Fibroblast of lung (primary cell): ENCODE measurements around the gene TENM4. TPM values are rescaled to one million over a fixed set of nuclear protein-coding genes. Genes with fewer than 3 reads are reported as not detected.

Experiments used
- DNase-seq, 2 donors: peaks; one replicate each; pipeline versions ENCODE4 v3.0.0 to v3.0.0-alpha.2; 2010; ENCODE audit warnings: low read depth in 2 of 2
- H2AFZ ChIP-seq: 2 replicates; pipeline ENCODE4 v1.5.1; 2012; ENCODE audit warnings: low read length, control low read depth, inconsistent platforms
- H3K27ac ChIP-seq: 2 replicates; pipeline ENCODE4 v1.5.1; 2011; ENCODE audit warnings: low read length, control low read depth; ENCODE audit not compliant: insufficient read depth
- H3K27me3 ChIP-seq: 2 replicates; pipeline ENCODE4 v1.5.1; 2011; ENCODE audit warnings: mild to moderate bottlenecking, low read length; ENCODE audit not compliant: control insufficient read depth, insufficient read depth
- H3K36me3 ChIP-seq: 2 replicates; pipeline ENCODE4 v1.5.1; 2011; ENCODE audit warnings: low read length; ENCODE audit not compliant: control insufficient read depth, insufficient read depth
- H3K4me1 ChIP-seq: 2 replicates; pipeline ENCODE4 v1.5.1; 2011; ENCODE audit warnings: low read length; ENCODE audit not compliant: control insufficient read depth, insufficient read depth; ENCODE audit errors: extremely low read depth
- H3K4me2 ChIP-seq: 2 replicates; pipeline ENCODE4 v1.5.1; 2011; ENCODE audit warnings: low read length, control low read depth; ENCODE audit not compliant: insufficient read depth; ENCODE audit errors: extremely low read depth
- H3K4me3 ChIP-seq, 4 experiments: fragments of 200-600 bp in 1 of 4; sonication (generic) in 1 of 4; replicated peaks in 1 of 4; 2 replicates each; pipeline ENCODE4 v1.5.1; 2011 to 2016; ENCODE audit warnings: low read length in 4 of 4, low read depth in 3 of 4, mild to moderate bottlenecking in 3 of 4, control low read depth in 2 of 4, inconsistent platforms in 1 of 4, mixed read lengths in 1 of 4; ENCODE audit not compliant: insufficient read depth in 1 of 4; ENCODE audit errors: control extremely low read depth in 1 of 4
- H3K79me2 ChIP-seq: 2 replicates; pipeline ENCODE4 v1.5.1; 2012; ENCODE audit warnings: mild to moderate bottlenecking, low read length, inconsistent platforms; ENCODE audit not compliant: control insufficient read depth, insufficient read depth
- H3K9ac ChIP-seq: 2 replicates; pipeline ENCODE4 v1.5.1; 2011; ENCODE audit warnings: mild to moderate bottlenecking, low read length, control low read depth; ENCODE audit not compliant: insufficient read depth
- H3K9me3 ChIP-seq: 2 replicates; pipeline ENCODE4 v1.5.1; 2012; ENCODE audit warnings: low read depth, low read length; ENCODE audit not compliant: control insufficient read depth, insufficient read depth
- H4K20me1 ChIP-seq: 2 replicates; pipeline ENCODE4 v1.5.1; 2011; ENCODE audit warnings: low read length; ENCODE audit not compliant: control insufficient read depth, insufficient read depth; ENCODE audit errors: extremely low read depth
- EZH2 ChIP-seq: IDR thresholded peaks from 2 replicates; pipeline ENCODE4 v1.5.1; 2012; ENCODE audit warnings: low read length, control low read depth, mild to moderate bottlenecking; ENCODE audit errors: missing control alignments
- polyA plus RNA-seq, 2 donors: library from polyadenylated mRNA; depleted of rRNA in 1 of 2; stranded (reverse) in 1 of 2; unstranded in 1 of 2; fragments of >200 nt; gene quantifications; 2 replicates each; pipeline ENCODE4 v1.2.1, GENCODE V29; 2011 to 2012; ENCODE audit warnings: missing spikeins in 1 of 2
- total RNA-seq: library from RNA; depleted of rRNA; stranded (reverse); fragments of >200 nt; gene quantifications from 2 replicates; pipeline ENCODE4 v1.2.1, GENCODE V29; 2014
- TF ChIP-seq, protein P1 (sequence below), 2 donors: IDR thresholded peaks in 1 of 2; conservative IDR thresholded peaks in 1 of 2; 1 replicate in 1 of 2; 2 replicates in 1 of 2; pipeline ENCODE4 v1.5.1; 2011 to 2012; ENCODE audit warnings: low read length in 2 of 2, control low read depth in 1 of 2, inconsistent platforms in 1 of 2, low read depth in 1 of 2, mild to moderate bottlenecking in 1 of 2

TENM4 gene
- total and polyA plus RNA-seq, 2 donors (not counting 1 experiment from before 2014, with no cell fraction given) = 4.6 to 48.4 TPM

DNA sequence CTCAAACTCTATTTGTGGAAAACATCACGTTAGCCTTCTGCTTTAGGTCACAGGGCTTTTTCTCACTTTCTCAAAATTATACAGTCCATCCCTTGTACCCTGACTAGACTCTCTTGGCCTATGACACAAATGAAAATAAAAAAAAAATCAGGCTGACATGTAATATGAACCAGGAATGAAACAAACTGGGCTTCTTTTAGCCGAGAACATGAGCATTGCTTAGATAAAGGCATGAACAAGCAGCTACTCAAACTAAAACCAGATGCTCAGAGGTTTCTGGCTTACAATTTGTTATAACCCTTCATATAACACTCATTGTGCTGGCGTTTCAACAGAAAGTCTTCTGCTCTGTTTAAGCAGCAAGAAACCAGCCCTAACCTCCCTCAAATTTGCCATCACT is 600.6 kb downstream of the TENM4 start:
- TF ChIP-seq, protein P1, sequence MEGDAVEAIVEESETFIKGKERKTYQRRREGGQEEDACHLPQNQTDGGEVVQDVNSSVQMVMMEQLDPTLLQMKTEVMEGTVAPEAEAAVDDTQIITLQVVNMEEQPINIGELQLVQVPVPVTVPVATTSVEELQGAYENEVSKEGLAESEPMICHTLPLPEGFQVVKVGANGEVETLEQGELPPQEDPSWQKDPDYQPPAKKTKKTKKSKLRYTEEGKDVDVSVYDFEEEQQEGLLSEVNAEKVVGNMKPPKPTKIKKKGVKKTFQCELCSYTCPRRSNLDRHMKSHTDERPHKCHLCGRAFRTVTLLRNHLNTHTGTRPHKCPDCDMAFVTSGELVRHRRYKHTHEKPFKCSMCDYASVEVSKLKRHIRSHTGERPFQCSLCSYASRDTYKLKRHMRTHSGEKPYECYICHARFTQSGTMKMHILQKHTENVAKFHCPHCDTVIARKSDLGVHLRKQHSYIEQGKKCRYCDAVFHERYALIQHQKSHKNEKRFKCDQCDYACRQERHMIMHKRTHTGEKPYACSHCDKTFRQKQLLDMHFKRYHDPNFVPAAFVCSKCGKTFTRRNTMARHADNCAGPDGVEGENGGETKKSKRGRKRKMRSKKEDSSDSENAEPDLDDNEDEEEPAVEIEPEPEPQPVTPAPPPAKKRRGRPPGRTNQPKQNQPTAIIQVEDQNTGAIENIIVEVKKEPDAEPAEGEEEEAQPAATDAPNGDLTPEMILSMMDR (conservative IDR thresholded peaks at IDR 0.05 in 1 of 2, IDR thresholded peaks at IDR 0.05 in 1 of 2; ENCODE audit: low read depth in 1 of 2, low read length in 2 of 2) = no peak
- TF ChIP-seq EZH2 = no peak
- no peak overlapping the region for H2AFZ ChIP-seq
- peak overlapping the region; percentile 30 for H3K4me2 ChIP-seq
- no peaks in the 10 kb centered on the region for H4K20me1 ChIP-seq
- no peaks in the 10 kb centered on the region for H3K27me3 ChIP-seq
- no peaks in the 10 kb centered on the region for H3K36me3 ChIP-seq
- H3K4me3 ChIP-seq = peak overlapping the region in 1 of 4 experiments; percentile 15
- peak overlapping the region; percentile 66 for H3K27ac ChIP-seq
- DNase-seq = peak; percentile 54 to 97
- H3K9me3 ChIP-seq = no peaks in the 10 kb centered on the region
- H3K79me2 ChIP-seq = no peaks in the 10 kb centered on the region
- no peak overlapping the region for H3K9ac ChIP-seq
- peaks cover 14% of the 10 kb centered on the region for H3K4me1 ChIP-seq

DNA sequence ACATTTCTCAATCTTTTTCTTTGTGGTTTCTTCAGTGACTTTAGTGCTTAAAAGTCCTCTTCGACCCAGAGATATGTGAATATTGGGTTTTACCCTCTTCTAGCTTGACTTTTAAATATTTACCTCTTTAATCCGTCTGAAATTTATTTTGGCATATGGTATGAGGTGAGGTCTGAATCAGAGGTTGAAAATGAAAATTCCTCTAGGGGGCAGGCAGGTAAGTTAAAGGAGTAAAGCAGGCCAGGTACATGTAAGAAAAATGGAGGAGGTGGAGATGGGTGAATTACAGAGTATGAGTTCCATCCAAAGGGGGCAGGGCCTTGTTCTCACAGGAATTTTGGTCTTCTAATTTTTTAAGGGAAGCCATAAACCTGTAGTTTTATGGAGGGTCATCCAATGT is 602.4 kb downstream of the TENM4 start:
- no peaks in the 10 kb centered on the region for H4K20me1 ChIP-seq
- H3K36me3 ChIP-seq = no peaks in the 10 kb centered on the region
- H3K9ac ChIP-seq = no peak overlapping the region
- TF ChIP-seq, protein P1 (conservative IDR thresholded peaks at IDR 0.05 in 1 of 2, IDR thresholded peaks at IDR 0.05 in 1 of 2; ENCODE audit: low read depth in 1 of 2, low read length in 2 of 2) = no peak
- no peak for TF ChIP-seq EZH2
- H3K27ac ChIP-seq = no peak overlapping the region
- H3K27me3 ChIP-seq = no peaks in the 10 kb centered on the region
- no peak overlapping the region for H3K4me2 ChIP-seq
- H3K9me3 ChIP-seq = no peaks in the 10 kb centered on the region
- no peaks in the 10 kb centered on the region for H3K79me2 ChIP-seq
- DNase-seq = peak in 1 of 2 donors; percentile 24
- H3K4me3 ChIP-seq = no peak overlapping the region
- H2AFZ ChIP-seq = no peak overlapping the region
- peaks cover 14% of the 10 kb centered on the region for H3K4me1 ChIP-seq

DNA sequence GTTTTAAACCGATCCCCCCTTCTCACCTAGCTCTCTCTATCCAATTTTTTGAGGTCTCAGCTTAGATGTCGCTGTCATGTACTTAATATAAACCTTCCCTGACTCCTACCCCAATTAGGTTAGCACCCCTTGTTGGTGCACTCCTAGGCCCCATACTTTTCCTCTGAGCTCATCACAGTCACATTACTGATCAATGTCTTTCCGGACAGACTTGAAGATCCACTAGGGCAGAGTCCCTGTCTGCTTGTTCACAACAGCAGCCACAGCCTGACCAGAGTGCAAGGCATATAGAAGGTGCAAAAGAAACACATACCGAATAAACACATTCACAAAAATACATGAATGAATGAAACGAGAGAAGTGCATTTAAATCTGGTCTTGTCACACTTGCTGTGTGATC is 605.2 kb downstream of the TENM4 start:
- H3K27ac ChIP-seq = no peak overlapping the region

More for the DNA sequence above, 605.2 kb downstream of the TENM4 start:
- no peak overlapping the region for H3K4me2 ChIP-seq
- H3K4me1 ChIP-seq = peaks cover 4% of the 10 kb centered on the region
- no peaks in the 10 kb centered on the region for H4K20me1 ChIP-seq
- no peaks in the 10 kb centered on the region for H3K9me3 ChIP-seq
- H3K4me3 ChIP-seq = no peak overlapping the region
- DNase-seq = no peak
- no peaks in the 10 kb centered on the region for H3K27me3 ChIP-seq
- no peak for TF ChIP-seq EZH2
- TF ChIP-seq, protein P1 (conservative IDR thresholded peaks at IDR 0.05 in 1 of 2, IDR thresholded peaks at IDR 0.05 in 1 of 2; ENCODE audit: low read depth in 1 of 2, low read length in 2 of 2) = no peak
- H3K79me2 ChIP-seq = no peaks in the 10 kb centered on the region
- no peak overlapping the region for H2AFZ ChIP-seq
- H3K9ac ChIP-seq = no peak overlapping the region
- H3K36me3 ChIP-seq = no peaks in the 10 kb centered on the region
